Activated B cell treated with CpG ODN at 0.5 μM for 24 hours (primary cell): ENCODE measurements around the gene INS. TPM values are rescaled to one million over a fixed set of nuclear protein-coding genes. Genes with fewer than 3 reads are reported as not detected.

Experiments used
- ATAC-seq: fragments of 200-7000 bp; cut with Tn5 transposase; one replicate; pipeline ENCODE4 v1.10.0; 2021; ENCODE audit warnings: low read depth, mild to moderate bottlenecking, moderate library complexity
- CTCF ChIA-PET: fragments of 350-600 bp; sonication (Branson Sonifier 250); formaldehyde crosslinking; loops from one replicate; lab custom pipeline; 2021; ENCODE audit warnings: antibody characterized with exemption; lab: Charles Lee
- POLR2A ChIA-PET: fragments of 350-600 bp; sonication (Branson Sonifier 250); formaldehyde crosslinking; loops from one replicate; lab custom pipeline; 2021; ENCODE audit warnings: antibody characterized with exemption; lab: Charles Lee
- DNase-seq: peaks from one replicate; pipeline ENCODE4 v3.0.0; 2022
- H3K27ac Mint-ChIP-seq: one replicate; pipeline ENCODE4 v1.8.0; 2020; ENCODE audit warnings: mixed read lengths
- H3K27me3 Mint-ChIP-seq: one replicate; pipeline ENCODE4 v1.8.0; 2021; ENCODE audit warnings: mixed read lengths
- H3K36me3 Mint-ChIP-seq: one replicate; pipeline ENCODE4 v1.8.0; 2021; ENCODE audit warnings: low read depth, mixed read lengths
- H3K4me1 Mint-ChIP-seq: one replicate; pipeline ENCODE4 v1.8.0; 2021; ENCODE audit warnings: mixed read lengths
- H3K4me3 Mint-ChIP-seq: one replicate; pipeline ENCODE4 v1.8.0; 2020; ENCODE audit warnings: mild to moderate bottlenecking, mixed read lengths
- H3K9me3 Mint-ChIP-seq: one replicate; pipeline ENCODE4 v1.8.0; 2020; ENCODE audit warnings: mixed read lengths
- CTCF ChIP-seq: fragments of 200-600 bp; IDR thresholded peaks from one replicate; pipeline ENCODE4 v1.8.0; 2022; ENCODE audit warnings: antibody characterized with exemption, mild to moderate bottlenecking
- intact Hi-C: fragments of 100-400 bp; cut with micrococcal nuclease; formaldehyde crosslinking; loops from one replicate; pipeline ENCODE4 v1.15.1; 2024
- total RNA-seq: library from RNA; stranded (reverse); gene quantifications from 2 replicates; pipeline ENCODE4 v1.2.3, GENCODE V29; 2022

INS gene
- total RNA-seq, 1 donor from 2014 or later, result not detected

- DNase-seq (no peak), ATAC-seq (no peak)
- Mint-ChIP-seq H3K4me3 (no peak overlapping the region), H3K27ac (no peak overlapping the region), H3K36me3 (no peaks in the 10 kb centered on the region), H3K27me3 (peaks cover 4% of the 10 kb centered on the region), H3K9me3 (no peaks in the 10 kb centered on the region), H3K4me1 (peaks cover 12% of the 10 kb centered on the region)
- POLR2A ChIA-PET, result no interaction called here
- CTCF ChIA-PET, result interaction anchor here (6.8 kb wide), 1 partner anchor 229 kb away, joined by 47 read pairs; no protein-coding TSS in a partner anchor
- TF ChIP-seq CTCF, result no peak
- intact Hi-C loops, result loop anchor here (10.0 kb wide), 1 partner anchor 694 kb away; the partner anchor contains the start of gene CDKN1C
These were observed 29.9 kb upstream of the INS start for GRCh38 chr11:2190657-2191471.

GRCh38 chr11:2189938-2190656, 29.1 kb upstream of the INS start:
- Mint-ChIP-seq H3K4me1 (peaks cover 12% of the 10 kb centered on the region), H3K27me3 (peaks cover 7% of the 10 kb centered on the region), H3K4me3 (no peak overlapping the region), H3K27ac (no peak overlapping the region), H3K36me3 (no peaks in the 10 kb centered on the region), H3K9me3 (no peaks in the 10 kb centered on the region)
- POLR2A ChIA-PET, result no interaction called here
- DNase-seq (no peak), ATAC-seq (no peak)
- no peak for TF ChIP-seq CTCF
- intact Hi-C loops, result loop anchor here (10.0 kb wide), 1 partner anchor 695 kb away; the partner anchor contains the start of gene CDKN1C
- CTCF ChIA-PET, result interaction anchor here (6.8 kb wide), 1 partner anchor 230 kb away, joined by 47 read pairs; no protein-coding TSS in a partner anchor

GRCh38 chr11:2188745-2189144, 27.7 kb upstream of the INS start:
- no peak for TF ChIP-seq CTCF
- no peaks in the 10 kb centered on the region for H3K36me3 Mint-ChIP-seq
- intact Hi-C loops, result no loop called here

GRCh38 chr11:2187280-2187707, 26.3 kb upstream of the INS start:
- no peaks in the 10 kb centered on the region for H3K9me3 Mint-ChIP-seq
- H3K27me3 Mint-ChIP-seq, result peaks cover 7% of the 10 kb centered on the region
- intact Hi-C loops, result loop anchor here (2.0 kb wide), 1 partner anchor 118 kb away; no protein-coding TSS in a partner anchor
- DNase-seq (no peak), ATAC-seq (no peak)
- peaks cover 12% of the 10 kb centered on the region for H3K4me1 Mint-ChIP-seq
- TF ChIP-seq CTCF, result no peak
- ChIA-PET POLR2A (no interaction called here), CTCF (interaction anchor here (1.8 to 2.6 kb wide), 4 partner anchors 112 to 234 kb away, joined by 4 to 17 read pairs (median 9); no protein-coding TSS in a partner anchor)
- H3K4me3 Mint-ChIP-seq, result no peak overlapping the region
- no peak overlapping the region for H3K27ac Mint-ChIP-seq
- H3K36me3 Mint-ChIP-seq, result no peaks in the 10 kb centered on the region

More at GRCh38 chr11:2188745-2189144, 27.7 kb upstream of the INS start:
- H3K27me3 Mint-ChIP-seq, result peaks cover 7% of the 10 kb centered on the region
- ATAC-seq, result no peak
- no peaks in the 10 kb centered on the region for H3K9me3 Mint-ChIP-seq
- no peak overlapping the region for H3K27ac Mint-ChIP-seq
- no peak for DNase-seq
- ChIA-PET POLR2A (no interaction called here), CTCF (no interaction called here)
- H3K4me3 Mint-ChIP-seq, result no peak overlapping the region
- peaks cover 12% of the 10 kb centered on the region for H3K4me1 Mint-ChIP-seq
